CD4-positive, alpha-beta T cell (primary cell): Measurements from ENCODE around the gene TNFRSF9. TPM values are rescaled to one million over a fixed set of nuclear protein-coding genes. Genes with fewer than 3 reads are reported as not detected.

Source experiments
- ATAC-seq: fragments of 200-7000 bp; cut with Tn5 transposase; one replicate; pipeline ENCODE4 v1.10.0; 2022; ENCODE audit warnings: mild to moderate bottlenecking; ENCODE audit not compliant: poor library complexity
- CTCF ChIA-PET: fragments of 350-600 bp; sonication (Branson Sonifier 250); formaldehyde crosslinking; loops from one replicate; lab custom pipeline; 2021; ENCODE audit warnings: antibody characterized with exemption, inconsistent platforms; lab: Charles Lee
- POLR2A ChIA-PET: fragments of 350-600 bp; sonication (Branson Sonifier 250); formaldehyde crosslinking; loops from one replicate; lab custom pipeline; 2021; ENCODE audit warnings: antibody characterized with exemption, inconsistent platforms; lab: Charles Lee
- DNase-seq, 14 experiments: peaks; one replicate each; pipeline ENCODE4 v3.0.0-alpha.2; 2013 to 2020; ENCODE audit warnings: mixed read lengths in 2 of 14
- H3K27ac ChIP-seq, 2 donors: one replicate each; pipeline versions ENCODE4 v1.5.1 to v1.7.0; 2013; ENCODE audit warnings: low read length in 2 of 2, low read depth in 1 of 2, mild to moderate bottlenecking in 1 of 2
- H3K27me3 ChIP-seq, 2 experiments: 1 replicate in 1 of 2; 2 replicates in 1 of 2; pipeline versions ENCODE4 v1.6.1 to v1.7.0; 2013; ENCODE audit warnings: low read length in 2 of 2, control low read depth in 1 of 2, mild to moderate bottlenecking in 1 of 2, moderate library complexity in 1 of 2; ENCODE audit not compliant: insufficient read depth in 2 of 2, control insufficient read depth in 1 of 2
- H3K36me3 ChIP-seq: one replicate; pipeline ENCODE4 v1.6.1; 2013; ENCODE audit warnings: low read length, control low read depth; ENCODE audit not compliant: insufficient read depth
- H3K4me1 ChIP-seq: one replicate; pipeline ENCODE4 v1.6.1; 2013; ENCODE audit warnings: low read length, control low read depth; ENCODE audit not compliant: insufficient read depth
- H3K4me3 ChIP-seq: one replicate; pipeline ENCODE4 v1.5.1; 2013; ENCODE audit warnings: mild to moderate bottlenecking, low read length, moderate library complexity
- H3K9me3 ChIP-seq, 2 experiments: 1 replicate in 1 of 2; 2 replicates in 1 of 2; pipeline versions ENCODE4 v1.6.1 to v1.7.0; 2013; ENCODE audit warnings: low read length in 2 of 2, mild to moderate bottlenecking in 2 of 2, control low read depth in 1 of 2, moderate library complexity in 1 of 2; ENCODE audit not compliant: control insufficient read depth in 1 of 2, insufficient read depth in 1 of 2
- H3K27ac Mint-ChIP-seq: one replicate; pipeline ENCODE4 v1.8.0; 2020; ENCODE audit warnings: mixed read lengths
- H3K27me3 Mint-ChIP-seq: one replicate; pipeline ENCODE4 v1.8.0; 2021; ENCODE audit warnings: mixed read lengths
- H3K36me3 Mint-ChIP-seq: one replicate; pipeline ENCODE4 v1.8.0; 2021; ENCODE audit warnings: low read depth, mixed read lengths
- H3K4me1 Mint-ChIP-seq: one replicate; pipeline ENCODE4 v1.8.0; 2021; ENCODE audit warnings: low read depth, mixed read lengths
- H3K4me3 Mint-ChIP-seq: one replicate; pipeline ENCODE4 v1.8.0; 2020; ENCODE audit warnings: mild to moderate bottlenecking, mixed read lengths
- H3K9me3 Mint-ChIP-seq: one replicate; pipeline ENCODE4 v1.8.0; 2020; ENCODE audit warnings: mixed read lengths
- CTCF ChIP-seq: fragments of 200-600 bp; IDR thresholded peaks from one replicate; pipeline ENCODE4 v1.8.0; 2022; ENCODE audit warnings: antibody characterized with exemption, mild to moderate bottlenecking
- intact Hi-C, 2 experiments: fragments of 100-400 bp; cut with DNase I in 1 of 2; cut with micrococcal nuclease in 1 of 2; formaldehyde crosslinking; loops; one replicate each; pipeline versions ENCODE4 v1.15.1 to v1.9.0; 2023 to 2025; cut with DNase I, micrococcal nuclease
- total RNA-seq, 174 experiments: library from RNA in 2 of 174; stranded (reverse) in 2 of 174; gene quantifications; one replicate each; pipeline ENCODE4 v1.2.3 and lab custom pipeline; 2021 to 2026

The TNFRSF9 gene
- total RNA-seq, 2 experiments from 2014 or later, result 0.52 to 0.84 TPM

- CTCF ChIA-PET, result no interaction called here
- TF ChIP-seq CTCF, result no peak
- no peak overlapping the region for H3K4me3 ChIP-seq
- H3K4me3 Mint-ChIP-seq, result no peak overlapping the region
- ATAC-seq (no peak), DNase-seq (no peak)
- no peak overlapping the region for H3K27ac Mint-ChIP-seq
- peaks cover 57% of the 10 kb centered on the region for H3K36me3 Mint-ChIP-seq
- peaks cover 43% of the 10 kb centered on the region for H3K36me3 ChIP-seq
- peaks cover under 1% of the 10 kb centered on the region for H3K4me1 Mint-ChIP-seq
- no peak overlapping the region for H3K27ac ChIP-seq
- H3K9me3 Mint-ChIP-seq, result no peaks in the 10 kb centered on the region
- H3K4me1 ChIP-seq, result peaks cover under 1% of the 10 kb centered on the region
- no peaks in the 10 kb centered on the region for H3K27me3 ChIP-seq
- POLR2A ChIA-PET, result interaction anchor here (0.6 kb wide), 1 partner anchor 41 kb away, joined by 3 read pairs; no protein-coding TSS in a partner anchor
- H3K27me3 Mint-ChIP-seq, result no peaks in the 10 kb centered on the region
- no peaks in the 10 kb centered on the region for H3K9me3 ChIP-seq
- intact Hi-C loops, result no loop called here
Observed at GRCh38 chr1:7987528-7987927, 46.9 kb upstream of the TNFRSF9 start.

GRCh38 chr1:7985851-7986612 lies 45.4 kb upstream of the TNFRSF9 start:
- H3K27me3 ChIP-seq, result no peaks in the 10 kb centered on the region
- DNase-seq, result no peak
- no peak for ATAC-seq
- Mint-ChIP-seq H3K9me3 (no peaks in the 10 kb centered on the region), H3K36me3 (peaks cover 62% of the 10 kb centered on the region), H3K4me1 (peaks cover 6% of the 10 kb centered on the region), H3K27ac (no peak overlapping the region), H3K27me3 (no peaks in the 10 kb centered on the region), H3K4me3 (no peak overlapping the region)
- H3K27ac ChIP-seq, result no peak overlapping the region
- POLR2A ChIA-PET, result no interaction called here
- no peak for TF ChIP-seq CTCF
- peaks cover 6% of the 10 kb centered on the region for H3K4me1 ChIP-seq
- CTCF ChIA-PET, result no interaction called here
- H3K36me3 ChIP-seq, result peaks cover 47% of the 10 kb centered on the region
- intact Hi-C loops, result no loop called here
- H3K9me3 ChIP-seq, result no peaks in the 10 kb centered on the region
- H3K4me3 ChIP-seq, result no peak overlapping the region

- no peak overlapping the region for H3K4me3 Mint-ChIP-seq
- intact Hi-C loops, result no loop called here
- Histone ChIP-seq H3K4me3 (no peak overlapping the region), H3K27me3 (no peaks in the 10 kb centered on the region), H3K9me3 (no peaks in the 10 kb centered on the region), H3K27ac (no peak overlapping the region), H3K36me3 (peaks cover 56% of the 10 kb centered on the region), H3K4me1 (peaks cover 6% of the 10 kb centered on the region)
- H3K9me3 Mint-ChIP-seq, result no peaks in the 10 kb centered on the region
- DNase-seq, result no peak
- no peaks in the 10 kb centered on the region for H3K27me3 Mint-ChIP-seq
- no peak for TF ChIP-seq CTCF
- H3K36me3 Mint-ChIP-seq, result peaks cover 70% of the 10 kb centered on the region
- ChIA-PET CTCF (interaction anchor here (1.0 kb wide), 1 partner anchor 329 kb away, joined by 4 read pairs; no protein-coding TSS in a partner anchor), POLR2A (no interaction called here)
- no peak overlapping the region for H3K27ac Mint-ChIP-seq
- ATAC-seq, result no peak
- peaks cover 6% of the 10 kb centered on the region for H3K4me1 Mint-ChIP-seq
Observed at GRCh38 chr1:7984811-7985210, 44.2 kb upstream of the TNFRSF9 start.
